ENCODE measurements around the gene ZNF860. TPM values are rescaled to one million over a fixed set of nuclear protein-coding genes. Genes with fewer than 3 reads are reported as not detected.

Gene ZNF860
- total and polyA plus RNA-seq, 12 donors: 0.06 to 0.28 (median 0.20) TPM; not detected in 2

- no peaks in the 10 kb centered on the region for H3K27me3 ChIP-seq
- WGBS, 2 donors: 90 to 95% methylated on average over 2 of the region's 2 CpGs
- H3K27ac ChIP-seq: peak overlapping the region in 5 of 10 donors; percentile 43 to 63 (median 50)
- TF ChIP-seq CTCF (IDR thresholded peaks at IDR 0.05): no peak
- ATAC-seq: no peak
- H3K36me3 ChIP-seq: no peaks in the 10 kb centered on the region
- H3K4me1 ChIP-seq: peaks cover 0 to 24% (median 10%) of the 10 kb centered on the region in 9 donors
- no peaks in the 10 kb centered on the region for H3K9me3 ChIP-seq
- no peak overlapping the region for H3K4me3 ChIP-seq
- intact Hi-C loops (cut with DNase I): loop anchor here in 1 of 10 donors (10.0 kb wide), 1 partner anchor 433 kb away; the partner anchor contains the start of gene STT3B
- DNase-seq: no peak
Measured at GRCh38 chr3:31967592-31967991, 14.0 kb upstream of the ZNF860 start.

GRCh38 chr3:31968369-31968926 lies 13.1 kb upstream of the ZNF860 start:
- Histone ChIP-seq H3K4me3 (no peak overlapping the region), H3K9me3 (no peaks in the 10 kb centered on the region), H3K27me3 (no peaks in the 10 kb centered on the region), H3K27ac (peak overlapping the region in 8 of 10 donors; percentile 15 to 63 (median 44)), H3K4me1 (peaks cover 0 to 27% (median 17%) of the 10 kb centered on the region in 9 donors), H3K36me3 (no peaks in the 10 kb centered on the region)
- intact Hi-C loops (cut with DNase I): loop anchor here in 1 of 10 donors (10.0 kb wide), 1 partner anchor 434 kb away; the partner anchor contains the start of gene STT3B
- WGBS, 2 donors: 64 to 67% methylated on average over 2 of the region's 2 CpGs
- no peak for DNase-seq
- ATAC-seq: peak in 4 of 8 donors; percentile 38 to 52 (median 47)
- no peak for TF ChIP-seq CTCF (IDR thresholded peaks at IDR 0.05)

- DNase-seq (no peak), ATAC-seq (peak in 6 of 8 donors; percentile 52 to 84 (median 76))
- Histone ChIP-seq H3K4me3 (no peak overlapping the region), H3K9me3 (no peaks in the 10 kb centered on the region), H3K27ac (peak overlapping the region in 8 of 10 donors; percentile 15 to 63 (median 44)), H3K27me3 (no peaks in the 10 kb centered on the region), H3K36me3 (no peaks in the 10 kb centered on the region), H3K4me1 (peaks cover 0 to 28% (median 17%) of the 10 kb centered on the region in 9 donors)
- 79 to 88% methylated on average over 6 of the region's 6 CpGs for WGBS, 2 donors
- intact Hi-C loops (cut with DNase I): loop anchor here in 1 of 10 donors (10.0 kb wide), 1 partner anchor 434 kb away; the partner anchor contains the start of gene STT3B
- TF ChIP-seq CTCF (IDR thresholded peaks at IDR 0.05): no peak
Measured at GRCh38 chr3:31968927-31969418, 12.6 kb upstream of the ZNF860 start.

GRCh38 chr3:31971607-31972006 lies 9.9 kb upstream of the ZNF860 start:
- 97 to 98% methylated on average over 3 of the region's 3 CpGs for WGBS, 2 donors
- no peak overlapping the region for H3K4me3 ChIP-seq
- H3K9me3 ChIP-seq: no peaks in the 10 kb centered on the region
- H3K4me1 ChIP-seq: peaks cover 0 to 33% (median 17%) of the 10 kb centered on the region in 9 donors
- DNase-seq (no peak), ATAC-seq (no peak)
- H3K27me3 ChIP-seq: no peaks in the 10 kb centered on the region
- intact Hi-C loops (cut with DNase I): no loop called here
- TF ChIP-seq CTCF (IDR thresholded peaks at IDR 0.05): no peak
- no peaks in the 10 kb centered on the region for H3K36me3 ChIP-seq
- no peak overlapping the region for H3K27ac ChIP-seq
